Ascending aorta (tissue), 2 donors: Measurements from ENCODE around the gene RBMS3. TPM values are rescaled to one million over a fixed set of nuclear protein-coding genes. Genes with fewer than 3 reads are reported as not detected.

Experiments used
- DNase-seq, 2 donors: peaks; one replicate each; pipeline ENCODE4 v3.0.0-alpha.2; 2019; ENCODE audit warnings: low spot score in 2 of 2
- H3K27ac ChIP-seq, 2 donors: fragments of 200-600 bp; sonication (generic); one replicate each; pipeline ENCODE4 v1.5.1; 2016 to 2017; ENCODE audit warnings: mild to moderate bottlenecking in 1 of 2
- H3K27me3 ChIP-seq: fragments of 200-600 bp; sonication (generic); one replicate; pipeline ENCODE4 v1.5.1; 2017
- H3K36me3 ChIP-seq, 2 donors: fragments of 200-600 bp; sonication (generic); one replicate each; pipeline ENCODE4 v1.5.1; 2016
- H3K4me1 ChIP-seq, 2 donors: fragments of 200-600 bp; sonication (generic); one replicate each; pipeline ENCODE4 v1.5.1; 2016 to 2017; ENCODE audit warnings: mild to moderate bottlenecking in 1 of 2
- H3K4me3 ChIP-seq, 2 donors: fragments of 200-600 bp; sonication (generic); one replicate each; pipeline ENCODE4 v1.5.1; 2016 to 2017; ENCODE audit warnings: mild to moderate bottlenecking in 1 of 2
- H3K9me3 ChIP-seq, 2 donors: fragments of 200-600 bp; sonication (generic); one replicate each; pipeline ENCODE4 v1.5.1; 2016
- intact Hi-C: fragments of 100-400 bp; cut with DNase I; formaldehyde crosslinking; loops from one replicate; pipeline ENCODE4 v1.15.1; 2023
- total RNA-seq: library from RNA; depleted of rRNA; stranded (reverse); fragments of >200 nt; gene quantifications from one replicate; pipeline ENCODE4 v1.1.0, GENCODE V29; 2016
- TF ChIP-seq, protein P1 (sequence below), 3 experiments: fragments of 200-600 bp in 2 of 3; fragments of 450-650 bp in 1 of 3; sonication (generic) in 2 of 3; IDR thresholded peaks; one replicate each; pipeline ENCODE4 v1.5.1; 2016 to 2019; ENCODE audit warnings: antibody characterized with exemption in 3 of 3, mild to moderate bottlenecking in 1 of 3, moderate library complexity in 1 of 3

The RBMS3 gene
- total RNA-seq, 1 donor from 2014 or later: 65.8 TPM

DNA sequence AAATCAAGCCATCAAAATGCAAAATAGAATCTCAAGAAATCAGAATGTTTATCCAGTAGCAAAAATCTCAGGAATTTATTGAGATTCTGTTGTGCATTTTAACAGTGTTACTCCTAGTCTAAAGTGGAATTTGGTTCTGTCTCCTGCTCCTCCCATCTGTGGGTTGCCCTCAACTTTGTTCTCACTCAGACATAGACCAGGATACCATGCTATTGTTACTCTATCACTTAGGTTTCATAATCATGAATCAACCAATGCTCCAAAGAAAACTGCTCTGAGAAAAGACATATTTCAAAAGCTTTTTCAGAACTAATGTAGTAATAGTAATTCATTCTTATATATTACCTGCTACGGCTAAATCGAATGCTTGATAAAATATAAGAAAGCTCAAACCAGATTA, 274.7 kb downstream of the RBMS3 start:
- intact Hi-C loops: no loop called here
- no peaks in the 10 kb centered on the region for H3K9me3 ChIP-seq

DNA sequence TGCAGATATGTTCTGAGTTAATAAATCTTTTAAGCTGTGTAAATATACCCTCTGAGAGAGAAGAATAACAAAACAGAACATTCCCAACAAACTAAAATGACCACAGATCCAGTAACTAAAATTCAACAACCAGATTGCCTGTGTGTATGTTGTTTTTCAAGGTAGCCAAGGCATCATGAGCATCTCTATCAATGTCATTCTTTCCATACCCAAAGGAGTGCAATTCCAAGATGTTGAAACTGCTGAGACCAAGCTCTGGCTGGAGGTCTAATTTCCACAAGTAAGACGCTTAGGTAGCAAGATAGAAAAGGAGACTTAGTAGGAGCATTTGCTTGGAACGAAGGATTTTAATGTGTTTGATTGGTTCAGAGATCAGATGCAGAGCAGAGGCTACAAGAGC, 276.3 kb downstream of the RBMS3 start:
- Histone ChIP-seq H3K4me3 (no peak overlapping the region), H3K27ac (peak overlapping the region; percentile 20 to 25), H3K4me1 (peaks cover 0 to 25% of the 10 kb centered on the region in 2 donors), H3K27me3 (no peaks in the 10 kb centered on the region), H3K9me3 (no peaks in the 10 kb centered on the region), H3K36me3 (no peaks in the 10 kb centered on the region)
- no peak for DNase-seq
- intact Hi-C loops: no loop called here
- TF ChIP-seq, protein P1, sequence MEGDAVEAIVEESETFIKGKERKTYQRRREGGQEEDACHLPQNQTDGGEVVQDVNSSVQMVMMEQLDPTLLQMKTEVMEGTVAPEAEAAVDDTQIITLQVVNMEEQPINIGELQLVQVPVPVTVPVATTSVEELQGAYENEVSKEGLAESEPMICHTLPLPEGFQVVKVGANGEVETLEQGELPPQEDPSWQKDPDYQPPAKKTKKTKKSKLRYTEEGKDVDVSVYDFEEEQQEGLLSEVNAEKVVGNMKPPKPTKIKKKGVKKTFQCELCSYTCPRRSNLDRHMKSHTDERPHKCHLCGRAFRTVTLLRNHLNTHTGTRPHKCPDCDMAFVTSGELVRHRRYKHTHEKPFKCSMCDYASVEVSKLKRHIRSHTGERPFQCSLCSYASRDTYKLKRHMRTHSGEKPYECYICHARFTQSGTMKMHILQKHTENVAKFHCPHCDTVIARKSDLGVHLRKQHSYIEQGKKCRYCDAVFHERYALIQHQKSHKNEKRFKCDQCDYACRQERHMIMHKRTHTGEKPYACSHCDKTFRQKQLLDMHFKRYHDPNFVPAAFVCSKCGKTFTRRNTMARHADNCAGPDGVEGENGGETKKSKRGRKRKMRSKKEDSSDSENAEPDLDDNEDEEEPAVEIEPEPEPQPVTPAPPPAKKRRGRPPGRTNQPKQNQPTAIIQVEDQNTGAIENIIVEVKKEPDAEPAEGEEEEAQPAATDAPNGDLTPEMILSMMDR (IDR thresholded peaks at IDR 0.05): no peak

More for the DNA sequence above, 274.7 kb downstream of the RBMS3 start:
- H3K4me1 ChIP-seq: peaks cover 0 to 23% of the 10 kb centered on the region in 2 donors
- DNase-seq: no peak
- H3K27me3 ChIP-seq: no peaks in the 10 kb centered on the region
- H3K4me3 ChIP-seq: no peak overlapping the region
- TF ChIP-seq, protein P1 (IDR thresholded peaks at IDR 0.05): no peak
- H3K27ac ChIP-seq: no peak overlapping the region
- H3K36me3 ChIP-seq: no peaks in the 10 kb centered on the region

DNA sequence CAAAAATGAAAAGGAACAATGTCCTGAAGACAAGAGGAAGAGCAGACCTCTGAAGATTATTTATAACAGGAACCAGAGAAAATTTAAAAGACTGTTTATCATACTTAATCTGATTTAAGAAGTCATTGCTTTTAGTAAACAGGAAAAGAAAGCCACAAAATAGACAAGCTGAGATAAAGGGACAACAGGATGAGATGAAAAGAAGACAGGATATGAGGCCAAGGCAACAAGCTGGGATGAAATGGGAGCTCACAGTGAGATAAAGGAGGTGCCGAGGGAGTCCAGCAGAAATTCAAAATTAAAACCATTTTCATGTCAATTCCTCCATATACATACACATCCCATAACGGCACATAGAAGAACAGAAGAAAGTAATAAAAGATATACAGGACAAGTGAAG, 277.0 kb downstream of the RBMS3 start:
- Histone ChIP-seq H3K4me1 (peaks cover 0 to 25% of the 10 kb centered on the region in 2 donors), H3K36me3 (no peaks in the 10 kb centered on the region), H3K4me3 (no peak overlapping the region), H3K27ac (peak overlapping the region in 1 of 2 donors; percentile 20), H3K9me3 (no peaks in the 10 kb centered on the region), H3K27me3 (no peaks in the 10 kb centered on the region)
- no peak for DNase-seq
- intact Hi-C loops: no loop called here
- TF ChIP-seq, protein P1 (IDR thresholded peaks at IDR 0.05): no peak

DNA sequence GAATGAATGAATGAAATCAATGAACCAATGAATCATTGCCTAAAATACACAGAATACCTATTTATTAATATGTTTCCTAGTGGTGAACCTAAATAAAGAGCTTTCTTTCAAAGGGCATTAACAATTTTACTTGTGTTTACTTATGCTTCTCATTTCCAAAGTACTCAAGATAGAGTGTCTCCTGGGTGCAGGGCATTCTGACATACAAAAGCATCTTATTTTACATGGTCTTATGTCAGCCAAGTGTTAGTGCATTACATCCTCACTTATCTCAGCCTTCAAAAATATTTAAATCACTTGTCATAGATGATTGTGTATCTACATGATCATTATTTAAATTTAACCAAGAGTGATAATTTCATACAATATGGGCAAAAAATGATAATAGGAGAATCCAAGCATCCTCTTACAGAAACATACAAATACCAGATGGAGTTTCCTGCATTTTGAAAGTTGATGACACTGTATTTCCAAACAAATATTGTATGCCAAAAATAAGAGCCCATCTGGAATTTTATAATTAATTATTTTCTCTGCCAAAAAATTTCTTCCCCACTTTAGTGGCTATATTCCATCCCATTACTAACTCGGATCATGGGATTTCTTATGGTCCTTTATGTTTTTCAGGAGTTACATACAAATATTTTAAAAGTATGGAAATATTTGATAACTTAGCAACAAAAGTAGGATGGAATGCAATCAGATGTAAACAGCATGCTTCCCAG, 279.0 kb downstream of the RBMS3 start:
- intact Hi-C loops: no loop called here
- H3K4me1 ChIP-seq: peaks cover 0 to 30% of the 10 kb centered on the region in 2 donors
- TF ChIP-seq, protein P1 (IDR thresholded peaks at IDR 0.05): no peak
- no peaks in the 10 kb centered on the region for H3K36me3 ChIP-seq
- no peak overlapping the region for H3K4me3 ChIP-seq
- no peak for DNase-seq
- H3K27ac ChIP-seq: no peak overlapping the region
- no peaks in the 10 kb centered on the region for H3K9me3 ChIP-seq
- no peaks in the 10 kb centered on the region for H3K27me3 ChIP-seq

DNA sequence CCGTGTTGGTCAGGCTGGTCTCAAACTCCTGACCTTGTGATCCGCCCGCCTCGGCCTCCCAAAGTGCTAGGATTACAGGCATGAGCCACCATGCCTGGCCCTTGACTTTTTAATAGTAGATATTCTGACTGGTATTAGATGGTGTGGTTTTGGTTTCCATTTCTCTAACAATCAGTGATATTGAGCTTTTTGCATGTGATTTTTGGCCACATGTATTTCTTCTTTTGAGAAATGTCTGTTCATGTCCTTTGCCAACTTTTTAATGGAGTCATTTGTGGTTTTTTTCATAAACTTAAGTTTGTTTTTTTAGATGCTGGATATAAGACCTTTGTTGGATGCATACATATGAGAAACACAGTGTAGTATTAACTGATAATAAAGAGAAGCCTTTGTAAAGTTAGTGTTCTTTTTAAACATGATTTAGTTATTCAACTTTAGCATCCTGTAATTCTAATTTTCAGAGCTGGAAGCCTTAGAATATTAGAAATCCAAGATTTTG, 280.8 kb downstream of the RBMS3 start:
- DNase-seq: no peak
- Histone ChIP-seq H3K4me3 (no peak overlapping the region), H3K9me3 (no peaks in the 10 kb centered on the region), H3K4me1 (peaks cover 0 to 22% of the 10 kb centered on the region in 2 donors), H3K27ac (no peak overlapping the region), H3K27me3 (no peaks in the 10 kb centered on the region), H3K36me3 (no peaks in the 10 kb centered on the region)
- TF ChIP-seq, protein P1 (IDR thresholded peaks at IDR 0.05): no peak
- intact Hi-C loops: no loop called here
